Prostate gland (tissue), 2 donors: ENCODE data around the gene GANAB. TPM values are rescaled to one million over a fixed set of nuclear protein-coding genes. Genes with fewer than 3 reads are reported as not detected.

Experiments
- DNase-seq: peaks from one replicate; pipeline ENCODE4 v3.0.0-alpha.2; 2019; ENCODE audit warnings: low spot score
- H3K27ac ChIP-seq, 2 donors: fragments of 200-600 bp; sonication (generic); 2 replicates each; pipeline ENCODE4 v1.5.1; 2017 to 2019
- H3K27me3 ChIP-seq: fragments of 200-600 bp; sonication (generic); replicated peaks from 2 replicates; pipeline ENCODE4 v1.5.1; 2019; ENCODE audit not compliant: insufficient read depth
- H3K36me3 ChIP-seq, 2 donors: fragments of 200-600 bp; sonication (generic); 1 replicate in 1 of 2; 2 replicates in 1 of 2; pipeline versions ENCODE4 v1.5.1 to v1.8.1; 2017 to 2019
- H3K4me1 ChIP-seq: fragments of 200-600 bp; sonication (generic); replicated peaks from 2 replicates; pipeline ENCODE4 v1.5.1; 2019
- H3K4me3 ChIP-seq, 2 donors: fragments of 200-600 bp; sonication (generic); 2 replicates each; pipeline ENCODE4 v1.5.1; 2017 to 2019
- H3K9me3 ChIP-seq: fragments of 200-600 bp; sonication (generic); 2 replicates; pipeline ENCODE4 v1.5.1; 2017
- CTCF ChIP-seq, 4 experiments: fragments of 200-600 bp in 2 of 4; fragments of 450-650 bp in 2 of 4; sonication (generic) in 2 of 4; IDR thresholded peaks; 1 replicate in 3 of 4; 2 replicates in 1 of 4; pipeline ENCODE4 v1.5.1; 2016 to 2019; ENCODE audit warnings: antibody characterized with exemption in 4 of 4, mild to moderate bottlenecking in 2 of 4, moderate library complexity in 2 of 4
- POLR2A ChIP-seq: fragments of 450-650 bp; IDR thresholded peaks from one replicate; pipeline ENCODE4 v1.6.1; 2016; ENCODE audit warnings: antibody characterized with exemption, mild to moderate bottlenecking
- POLR2AphosphoS5 ChIP-seq: sonication (generic); formaldehyde crosslinking; IDR thresholded peaks from one replicate; pipeline ENCODE4 v1.6.1; 2017; ENCODE audit warnings: antibody characterized with exemption
- WGBS: methylation state at CpG from one replicate; pipeline ENCODE4 v1.1.5; 2018; 5-methylcytosine and 5-hydroxymethylcytosine counted together
- intact Hi-C: fragments of 100-400 bp; cut with DNase I; formaldehyde crosslinking; loops from one replicate; pipeline ENCODE4 v1.14.2; 2022
- total RNA-seq, 2 donors: library from RNA; depleted of rRNA; stranded (reverse); fragments of >200 nt; gene quantifications; one replicate each; pipeline ENCODE4 v1.1.0, GENCODE V29; 2016

GANAB gene
- total RNA-seq, 2 donors from 2014 or later = 163 to 199 TPM

GRCh38 chr11:62687508-62688396 is 41.3 kb upstream of the GANAB start:
- H3K4me1 ChIP-seq = no peaks in the 10 kb centered on the region
- no peaks in the 10 kb centered on the region for H3K27me3 ChIP-seq
- peak overlapping the region in 1 of 2 donors; percentile 6 for H3K4me3 ChIP-seq
- TF ChIP-seq POLR2AphosphoS5 = no peak
- TF ChIP-seq POLR2A = no peak
- TF ChIP-seq CTCF (IDR thresholded peaks at IDR 0.05) = no peak
- DNase-seq = no peak
- 33% methylated on average over 50 of the region's 74 CpGs for WGBS
- no peak overlapping the region for H3K27ac ChIP-seq
- H3K36me3 ChIP-seq = peaks cover 4 to 11% of the 10 kb centered on the region in 2 donors
- H3K9me3 ChIP-seq = no peaks in the 10 kb centered on the region
- intact Hi-C loops = no loop called here

GRCh38 chr11:62682518-62682917 is 36.1 kb upstream of the GANAB start:
- WGBS = 70% methylated on average over 7 of the region's 7 CpGs
- H3K4me1 ChIP-seq = peaks cover 6% of the 10 kb centered on the region
- H3K9me3 ChIP-seq = no peaks in the 10 kb centered on the region
- no peak for DNase-seq
- intact Hi-C loops = no loop called here
- no peak overlapping the region for H3K27ac ChIP-seq
- no peaks in the 10 kb centered on the region for H3K36me3 ChIP-seq
- no peaks in the 10 kb centered on the region for H3K27me3 ChIP-seq
- TF ChIP-seq POLR2AphosphoS5 = peak; percentile 17
- no peak for TF ChIP-seq POLR2A
- H3K4me3 ChIP-seq = no peak overlapping the region

GRCh38 chr11:62680825-62681240 is 34.4 kb upstream of the GANAB start:
- peak; percentile 48 for DNase-seq
- H3K9me3 ChIP-seq = no peaks in the 10 kb centered on the region
- no peaks in the 10 kb centered on the region for H3K27me3 ChIP-seq
- no peaks in the 10 kb centered on the region for H3K36me3 ChIP-seq
- no peak overlapping the region for H3K4me3 ChIP-seq
- 54% methylated on average over 4 of the region's 4 CpGs for WGBS
- peak in 3 of 4 experiments; percentile 39 to 58 (median 45) for TF ChIP-seq CTCF (IDR thresholded peaks at IDR 0.05)
- peak; percentile 27 for TF ChIP-seq POLR2AphosphoS5
- TF ChIP-seq POLR2A = no peak
- H3K27ac ChIP-seq = peak overlapping the region in 1 of 2 donors; percentile 15
- H3K4me1 ChIP-seq = peaks cover 8% of the 10 kb centered on the region
- intact Hi-C loops = no loop called here

- intact Hi-C loops = no loop called here
Observed at GRCh38 chr11:62678770-62679696, 32.6 kb upstream of the GANAB start, which contains the start of gene UBXN1. TSS of gene UBXN1 (minus strand) at chr11:62679073. CDS start at chr11:62678923, 150 bp downstream.

More at GRCh38 chr11:62678770-62679696, 32.6 kb upstream of the GANAB start, which contains the start of gene UBXN1:
- TF ChIP-seq POLR2AphosphoS5 (peak; percentile 97), POLR2A (peak; percentile 16), CTCF (IDR thresholded peaks at IDR 0.05) (no peak)
- Histone ChIP-seq H3K36me3 (no peaks in the 10 kb centered on the region), H3K9me3 (no peaks in the 10 kb centered on the region), H3K27me3 (no peaks in the 10 kb centered on the region), H3K27ac (peak within 1 kb of the TSS; percentile 79 to 82), H3K4me3 (peak within 1 kb of the TSS; percentile 86 to 90), H3K4me1 (peaks cover 8% of the 10 kb centered on the region)
- DNase-seq = peak; percentile 84
- WGBS = 9% methylated on average over 47 of the region's 55 CpGs
